GM10266 (cell line): ENCODE data around the gene PKN1.

ENCODE experiments used
- DNase-seq: peaks from one replicate; pipeline ENCODE4 v3.0.0; 2012; ENCODE audit errors: extremely low spot score
- CTCF ChIP-seq: IDR thresholded peaks from 2 replicates; pipeline ENCODE4 v1.5.1; 2012; ENCODE audit warnings: mild to moderate bottlenecking, low read depth; ENCODE audit not compliant: control insufficient read depth, insufficient read depth; ENCODE audit errors: missing control alignments

The PKN1 gene

GRCh38 chr19:14432791-14433553, at the start of gene PKN1:
Gene PKN1, plus strand, starts transcription at chr19:14433306. Its CDS starts 216 bp downstream, at chr19:14433522.
- no peak for TF ChIP-seq CTCF
- peak; percentile 92 for DNase-seq

- peak; percentile 67 for DNase-seq
- no peak for TF ChIP-seq CTCF
Observed at GRCh38 chr19:14383661-14384555, 49.2 kb upstream of the PKN1 start.

GRCh38 chr19:14385492-14385891, 47.6 kb upstream of the PKN1 start:
- no peak for TF ChIP-seq CTCF
- DNase-seq = no peak

GRCh38 chr19:14390548-14390947, 42.6 kb upstream of the PKN1 start:
- TF ChIP-seq CTCF = no peak
- no peak for DNase-seq

GRCh38 chr19:14391156-14391821, 41.8 kb upstream of the PKN1 start:
- DNase-seq = no peak
- TF ChIP-seq CTCF = no peak

GRCh38 chr19:14393329-14393728, 39.8 kb upstream of the PKN1 start:
- TF ChIP-seq CTCF = no peak
- no peak for DNase-seq

- peak; percentile 3 for DNase-seq
- no peak for TF ChIP-seq CTCF
Observed at GRCh38 chr19:14394167-14394566, 38.9 kb upstream of the PKN1 start.
